Raji (cell line): ENCODE measurements around the gene ZNF618.

Experiments used
- POLR2A ChIP-seq: IDR thresholded peaks from 2 replicates; pipeline ENCODE4 v1.6.1; 2011; ENCODE audit warnings: low read depth, low read length, control low read depth; ENCODE audit not compliant: insufficient read depth

Gene ZNF618

DNA sequence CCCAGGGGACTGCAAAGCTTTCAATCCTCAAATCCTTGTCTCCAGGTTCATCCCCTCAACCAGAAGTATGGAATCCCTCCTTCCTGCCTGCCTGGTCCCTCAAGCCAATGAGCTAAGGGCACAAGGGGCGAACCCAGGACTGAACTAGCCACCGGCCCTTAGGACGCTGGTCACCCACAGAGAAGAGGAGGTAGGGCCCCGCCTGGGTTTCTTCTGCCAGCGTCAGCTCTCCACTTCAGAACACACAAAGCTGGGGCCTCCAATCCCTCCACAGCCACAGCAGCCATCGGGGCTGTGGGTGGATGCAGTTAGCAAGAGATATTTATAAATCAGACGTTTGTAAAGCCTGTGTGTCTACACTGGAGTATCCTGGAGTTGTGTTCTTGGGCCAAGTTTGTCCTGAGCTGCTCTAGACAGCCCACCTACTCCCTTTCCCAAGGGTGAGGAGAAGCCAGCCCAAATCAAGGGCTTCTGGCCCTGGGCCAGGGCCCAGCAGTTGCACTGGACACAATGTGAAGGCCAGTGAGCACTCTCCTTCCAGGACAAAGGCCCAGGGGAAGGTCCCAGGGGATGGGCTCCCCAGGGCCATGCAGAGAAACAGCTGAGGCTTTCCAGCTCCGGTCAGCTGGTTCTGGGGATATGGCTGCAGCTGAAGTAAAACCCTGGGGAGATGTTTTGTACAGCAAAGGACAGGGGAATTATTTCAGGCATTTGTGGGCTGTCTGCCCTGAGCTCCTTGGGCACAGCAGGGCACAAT is 183.1 kb downstream of the ZNF618 start:
- TF ChIP-seq POLR2A: no peak

DNA sequence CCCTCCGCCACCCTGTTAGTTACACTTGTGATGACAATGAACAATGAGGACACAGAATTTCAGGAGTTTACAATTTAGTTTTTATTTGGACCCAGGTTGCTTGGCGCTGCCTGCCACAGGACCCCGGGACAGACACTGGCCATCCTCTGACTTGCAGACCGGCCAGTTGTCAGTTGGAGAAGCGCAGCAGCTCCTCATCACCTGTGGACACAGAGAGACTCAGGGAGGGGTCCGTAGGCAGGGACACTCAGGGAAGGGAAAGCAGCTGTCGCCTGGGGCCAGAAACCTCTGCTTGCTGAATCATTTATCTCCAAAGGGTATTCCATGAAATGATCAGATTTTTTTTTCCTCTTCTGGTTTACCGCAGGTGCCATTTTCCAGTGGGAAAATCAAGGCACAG is 184.0 kb downstream of the ZNF618 start:
- no peak for TF ChIP-seq POLR2A

DNA sequence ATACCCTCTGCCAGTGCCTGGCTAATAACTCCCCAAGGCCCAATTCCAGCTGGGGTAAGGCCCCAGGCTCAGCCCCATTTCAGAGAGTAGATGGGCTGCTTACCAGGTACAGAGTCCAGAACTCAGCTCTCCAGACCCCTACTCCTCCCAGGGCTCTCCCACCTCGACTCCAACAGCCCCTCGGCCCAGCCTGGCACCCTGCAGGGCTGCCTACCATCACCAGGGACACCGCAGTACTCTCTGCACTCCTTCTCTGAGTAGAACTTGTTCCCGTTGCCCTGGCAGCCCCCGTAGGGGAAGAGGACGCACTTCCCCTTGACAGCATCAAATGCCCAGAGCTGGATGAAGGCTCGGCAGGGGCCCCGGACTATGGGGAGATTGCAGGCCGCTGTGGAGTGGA is 184.6 kb downstream of the ZNF618 start:
- TF ChIP-seq POLR2A: no peak

DNA sequence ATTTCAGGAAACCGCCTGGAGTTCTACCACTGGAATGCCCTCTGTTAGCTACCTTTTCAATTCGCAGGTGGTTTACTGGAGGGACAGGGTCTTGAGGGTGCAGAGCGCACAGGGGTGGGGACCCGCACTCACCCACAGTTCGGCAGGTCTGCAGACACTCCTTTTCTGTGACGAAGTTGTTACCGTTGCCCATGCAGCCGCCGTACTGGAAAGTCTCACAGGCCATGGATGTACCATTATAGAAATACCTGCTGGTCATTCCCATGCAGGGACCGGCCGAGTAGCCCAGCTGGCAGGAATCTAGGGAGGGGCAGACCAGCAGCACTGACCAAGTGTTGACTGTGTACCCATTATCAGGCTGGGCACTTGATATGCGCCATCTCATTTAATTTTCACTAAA is 185.2 kb downstream of the ZNF618 start:
- no peak for TF ChIP-seq POLR2A

DNA sequence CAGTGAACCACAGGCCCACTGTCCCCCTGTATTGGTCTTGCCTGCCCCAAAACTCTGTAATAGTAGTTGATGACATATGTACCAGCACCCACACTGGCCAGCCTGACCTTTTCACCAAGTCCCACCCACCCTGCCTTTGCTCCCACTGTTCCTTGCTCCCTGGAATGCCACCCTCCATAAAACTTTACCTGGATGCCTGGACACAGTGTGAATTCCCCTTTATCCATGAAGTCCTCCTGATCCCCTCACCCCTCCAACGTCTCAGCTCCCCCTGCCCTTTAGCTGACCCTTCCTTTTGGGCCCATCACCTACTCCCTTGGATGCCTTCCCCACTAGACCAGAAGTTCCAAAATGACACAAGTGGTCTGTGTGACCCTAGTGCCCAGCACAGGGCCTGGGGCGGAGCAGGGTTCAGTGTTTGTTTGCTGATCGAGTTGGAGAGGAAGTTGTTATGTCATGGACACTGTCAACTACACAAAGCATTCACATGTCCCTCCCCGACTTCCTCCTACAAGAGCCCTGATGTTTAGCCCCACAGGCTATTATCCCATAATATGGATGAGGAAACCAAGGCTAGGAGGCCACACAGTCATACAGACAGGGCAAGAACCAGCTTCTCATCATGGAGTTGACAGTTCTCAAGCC is 185.8 kb downstream of the ZNF618 start:
- TF ChIP-seq POLR2A: no peak

DNA sequence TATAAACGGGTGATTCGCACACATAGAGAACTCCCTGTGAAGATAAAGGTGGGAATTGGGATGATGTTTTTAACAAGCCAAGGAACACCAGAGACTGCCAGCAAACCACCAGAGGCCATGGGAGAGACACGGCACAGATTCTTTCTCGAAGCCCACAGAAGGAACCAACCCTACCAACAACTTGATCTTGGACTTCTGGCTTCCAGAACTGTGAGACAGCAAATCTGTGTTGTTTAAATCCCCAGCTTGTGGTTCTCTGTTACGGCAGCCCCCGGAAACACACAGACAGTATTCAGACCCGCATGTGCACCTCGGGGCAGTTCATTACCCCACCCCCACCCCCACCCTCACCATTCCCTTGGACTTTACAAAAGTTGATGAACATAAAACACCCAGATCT is 189.2 kb downstream of the ZNF618 start:
- TF ChIP-seq POLR2A: no peak

DNA sequence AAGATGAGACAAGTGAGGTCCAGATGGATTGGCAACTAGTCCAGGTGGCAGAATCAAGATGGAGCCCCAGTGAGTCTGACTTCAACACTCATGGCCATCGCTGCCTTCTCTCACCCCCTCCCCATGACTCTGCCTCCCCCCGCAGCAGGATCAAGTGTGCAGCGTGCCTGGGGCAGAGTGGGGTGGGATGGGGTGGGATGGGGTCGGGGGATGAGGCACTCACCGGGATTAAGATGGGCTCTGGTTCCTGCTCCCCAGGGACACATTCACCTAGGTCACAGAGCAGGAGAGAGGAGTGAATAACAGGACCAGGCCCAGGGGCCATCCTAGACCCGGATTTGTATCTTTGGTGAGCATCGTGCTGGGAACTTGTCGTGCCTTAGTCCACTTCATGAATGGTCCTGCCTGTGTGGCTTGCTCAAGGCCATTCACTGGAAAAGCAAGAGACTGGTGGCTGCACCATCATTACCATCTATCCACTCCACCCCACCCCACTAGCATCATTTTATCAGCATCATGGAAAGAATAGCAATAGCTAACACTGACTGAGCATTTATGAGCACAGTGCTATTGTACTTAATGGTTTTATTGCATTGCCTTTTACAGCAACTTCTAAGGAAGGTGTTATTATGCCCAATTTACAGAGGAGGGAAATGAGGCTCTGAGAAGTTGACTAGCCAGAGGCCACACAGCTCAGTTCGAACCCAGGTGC is 193.5 kb downstream of the ZNF618 start:
- no peak for TF ChIP-seq POLR2A

DNA sequence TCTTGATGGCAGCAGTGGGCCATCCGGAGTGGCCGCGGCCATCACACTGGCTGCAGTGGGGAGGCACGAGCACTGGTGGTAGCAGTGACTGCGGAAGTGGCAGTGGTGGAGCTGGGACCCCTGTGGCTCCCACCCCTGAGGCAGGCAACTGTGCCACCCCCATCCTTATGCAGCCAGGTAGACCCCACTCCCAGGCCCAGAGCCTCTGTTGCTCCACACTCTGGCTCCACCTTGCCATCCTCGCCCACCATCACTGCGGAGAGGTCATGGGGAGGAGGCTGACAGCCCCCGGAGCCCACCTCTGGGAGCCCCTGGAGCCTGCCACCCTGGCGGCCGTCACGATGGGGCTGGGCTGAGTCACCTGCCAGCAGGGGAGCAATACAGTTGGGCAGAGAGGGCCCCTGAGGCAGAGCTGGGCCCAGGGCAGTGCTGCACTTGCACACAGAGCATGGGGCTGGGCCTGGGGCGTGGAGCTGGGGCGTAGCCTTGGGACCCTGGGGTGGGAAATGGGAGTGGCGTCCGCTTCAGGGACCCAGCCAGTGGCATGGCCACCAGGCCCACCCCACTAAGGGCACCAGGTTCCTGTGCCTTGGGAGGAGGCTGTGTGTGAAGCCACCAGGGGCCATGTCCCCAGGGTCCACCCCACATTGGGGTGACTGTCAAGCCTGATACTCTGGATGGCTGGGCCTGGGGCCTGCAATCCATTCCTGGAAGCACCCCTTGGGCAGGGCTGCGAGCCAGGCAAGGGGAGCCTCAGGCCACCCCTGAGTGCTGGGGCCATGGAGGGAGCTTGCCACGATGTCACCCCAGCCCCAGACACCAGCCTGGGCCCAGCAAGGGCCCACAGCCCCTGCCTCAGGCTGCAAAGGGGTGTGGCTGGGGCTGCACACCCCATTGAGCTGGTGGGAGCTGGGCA is 194.3 kb downstream of the ZNF618 start:
- TF ChIP-seq POLR2A: no peak

DNA sequence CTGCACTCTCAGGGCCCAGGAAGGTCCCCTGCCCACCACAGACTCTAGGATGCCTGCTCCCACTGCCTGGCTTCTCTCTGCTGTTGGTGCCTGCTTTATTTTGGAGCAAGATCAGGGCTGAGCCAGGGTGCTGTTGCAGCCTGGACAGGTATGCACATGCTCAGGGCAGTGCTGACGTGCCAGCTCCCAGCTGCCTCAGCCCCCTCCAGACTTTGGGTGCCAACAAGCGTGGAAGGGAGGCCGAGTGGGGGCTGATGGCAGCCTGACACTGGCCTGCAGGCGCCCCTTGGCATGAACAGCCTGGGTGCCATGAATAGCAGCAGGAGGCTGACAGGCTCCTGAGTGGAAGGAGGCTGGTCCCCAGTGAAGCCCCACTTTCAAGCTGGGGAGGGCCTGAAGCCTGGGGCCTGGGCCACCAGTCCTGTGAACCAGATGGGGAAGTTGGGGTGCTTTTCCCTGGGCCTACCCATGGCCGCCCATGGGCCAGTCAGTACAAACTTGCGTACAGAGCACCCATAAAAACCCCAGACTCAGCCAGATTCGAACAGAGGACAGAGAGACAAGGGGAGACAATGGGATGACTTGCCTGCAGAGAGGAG is 195.2 kb downstream of the ZNF618 start:
- TF ChIP-seq POLR2A: no peak

DNA sequence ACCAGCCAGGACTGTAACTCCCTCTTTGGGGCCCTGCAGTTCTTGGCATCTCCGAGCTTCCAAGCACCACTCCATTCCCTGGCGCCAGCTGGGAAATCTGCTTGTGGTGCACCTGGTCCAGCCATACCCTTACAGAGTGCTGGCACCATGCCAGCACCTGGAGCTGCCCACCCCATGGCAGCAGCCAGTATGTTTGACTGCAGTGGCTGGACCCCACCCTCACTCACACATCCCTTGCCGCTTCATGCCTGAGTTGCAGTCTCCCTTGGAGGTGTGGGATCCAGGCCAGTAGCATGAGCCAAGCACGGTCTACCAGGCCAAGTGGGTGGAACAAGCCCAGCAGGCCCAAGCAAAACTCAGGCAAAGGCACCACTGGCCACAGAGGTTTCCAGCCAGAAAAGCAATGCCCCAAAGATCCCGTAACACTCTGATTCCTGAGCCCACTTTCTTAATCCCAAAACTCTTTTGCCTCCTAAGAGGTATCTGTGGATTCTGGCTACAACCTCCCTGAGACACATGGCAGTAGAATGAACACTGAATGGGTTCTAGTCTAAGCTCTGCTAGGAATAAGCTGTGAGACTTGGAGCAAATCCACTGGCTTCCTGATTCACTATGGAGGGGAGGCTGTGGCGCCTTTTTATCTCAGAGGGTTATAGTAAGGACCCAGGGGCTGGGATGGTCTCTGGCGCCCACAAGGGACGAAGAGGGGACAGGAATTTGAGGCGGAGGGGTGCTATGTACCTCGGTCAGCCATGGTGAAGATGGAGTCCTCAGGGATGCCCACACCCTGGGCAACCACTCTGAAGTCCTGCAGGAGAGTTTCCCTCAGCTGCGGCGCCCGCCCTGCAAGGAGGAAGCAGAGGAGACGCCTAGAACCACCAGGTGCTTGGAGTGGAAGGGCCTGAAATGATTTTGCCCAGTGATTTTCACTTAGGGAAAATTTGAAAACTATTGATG is 196.4 kb downstream of the ZNF618 start:
- no peak for TF ChIP-seq POLR2A

DNA sequence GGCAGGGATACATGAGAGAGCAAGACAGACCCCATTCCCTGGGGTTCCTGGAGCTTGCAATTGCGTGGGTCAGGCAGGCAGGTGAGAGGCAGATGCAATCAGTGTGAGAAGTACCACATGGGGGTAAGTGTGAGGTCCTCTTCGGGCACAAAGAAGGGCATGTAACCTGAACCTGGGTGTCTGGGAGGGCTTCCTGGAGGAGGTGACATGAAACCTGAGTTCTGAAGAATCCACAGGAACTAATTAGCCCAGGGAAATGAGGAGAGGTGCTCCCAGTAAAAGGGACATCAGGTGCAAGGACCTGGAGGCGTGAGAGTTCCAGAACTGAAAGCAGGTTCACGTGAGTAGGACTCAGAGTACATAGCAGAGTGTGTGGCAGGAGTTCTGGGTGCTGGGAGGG is 199.5 kb downstream of the ZNF618 start:
- no peak for TF ChIP-seq POLR2A

DNA sequence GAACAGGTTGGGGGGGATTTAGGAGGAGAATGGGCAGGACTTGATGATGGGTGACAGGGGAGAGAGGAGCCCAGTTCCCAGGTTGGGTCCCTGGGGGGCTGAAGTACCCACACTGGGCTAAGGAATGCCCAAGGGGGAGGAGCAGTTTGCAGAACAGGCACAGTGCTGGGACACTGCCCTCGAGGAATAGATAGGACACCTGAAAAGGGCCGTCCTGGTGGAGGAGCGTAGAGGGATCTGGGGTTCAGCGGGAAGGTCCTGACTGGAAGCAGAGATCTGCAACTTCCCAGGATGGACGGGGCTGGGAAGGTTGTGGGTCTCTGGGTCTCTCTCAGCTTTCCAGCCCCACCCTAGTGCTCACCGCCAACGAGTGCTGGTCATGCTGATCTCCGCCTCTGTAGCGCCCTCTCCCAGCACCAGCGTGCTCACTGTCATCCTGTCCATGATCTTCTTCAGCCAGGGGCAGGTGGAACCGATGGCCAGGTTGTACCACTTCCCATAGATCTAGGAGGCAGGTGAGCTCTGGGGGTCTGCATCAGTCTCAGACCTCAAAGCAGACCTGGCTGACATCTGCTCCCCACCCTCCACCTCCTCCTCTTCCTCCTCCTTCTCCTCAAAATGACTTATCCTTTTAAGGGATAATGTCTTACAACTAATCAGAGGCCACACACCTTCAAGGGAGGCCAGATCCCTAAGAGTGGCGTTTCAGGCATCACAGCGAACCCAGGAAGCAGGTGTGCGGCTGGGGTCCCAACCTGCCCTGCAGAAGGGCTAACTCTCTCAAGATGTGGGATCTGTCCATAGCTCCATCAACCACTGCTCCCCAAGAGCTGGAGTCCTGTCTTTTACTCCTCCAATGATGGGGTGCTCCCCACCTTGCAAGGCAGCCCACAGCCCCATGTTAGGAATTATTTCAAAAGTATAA is 200.4 kb downstream of the ZNF618 start:
- TF ChIP-seq POLR2A: no peak

DNA sequence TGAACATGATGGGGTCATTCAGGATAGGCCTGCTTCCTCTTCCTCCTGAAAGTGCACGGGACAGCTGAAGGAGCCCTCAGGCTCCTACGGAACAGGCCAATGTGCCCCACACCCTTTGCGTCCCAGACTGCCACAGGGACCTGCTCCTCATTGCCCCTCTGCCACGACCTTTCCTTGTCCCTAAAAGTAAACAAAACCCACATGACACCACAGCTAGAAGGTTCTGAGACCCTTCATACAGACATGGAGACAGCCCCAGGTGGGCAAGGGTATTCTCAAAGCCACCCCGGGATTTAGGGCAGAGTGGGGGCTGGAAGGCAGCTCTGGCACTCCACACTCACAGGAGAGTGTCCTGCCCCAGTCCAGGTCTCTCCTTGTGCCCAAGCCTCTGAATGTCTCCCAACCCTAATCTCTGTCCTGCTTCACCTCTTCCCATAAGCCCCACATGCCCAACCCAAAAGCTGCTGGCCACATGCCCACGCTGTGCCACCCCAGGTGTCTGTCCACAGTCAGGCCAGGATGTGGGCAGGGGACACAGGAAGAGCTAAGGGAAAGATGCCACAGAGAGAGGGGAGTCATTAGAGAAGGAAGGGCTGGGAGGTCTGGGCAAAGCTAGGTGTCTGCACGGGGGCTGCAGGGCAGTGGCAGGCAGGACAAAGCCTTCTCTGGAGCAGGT is 201.2 kb downstream of the ZNF618 start:
- TF ChIP-seq POLR2A: no peak
